ENCODE data around the gene GCDH.
"Not testable (repeated sequence)": the region's sequence is repeated elsewhere in the genome, so short reads cannot be mapped to it uniquely, and the experiment has no call there.

The GCDH gene

GRCh38 chr19:12912571-12912970 lies 21.6 kb downstream of the GCDH start:
- peak; percentile 89 for DNase-seq

GRCh38 chr19:12913011-12913561 lies 22.1 kb downstream of the GCDH start:
- peak; percentile 98 for DNase-seq

GRCh38 chr19:12913851-12914690 lies 23.1 kb downstream of the GCDH start:
- DNase-seq, result no peak

- DNase-seq, result not testable (repeated sequence)
Measured at GRCh38 chr19:12915860-12916259, 24.9 kb downstream of the GCDH start.

GRCh38 chr19:12918253-12918652 lies 27.3 kb downstream of the GCDH start:
- DNase-seq, result no peak

GRCh38 chr19:12921047-12921446 lies 30.1 kb downstream of the GCDH start:
- DNase-seq, result no peak

- no peak for DNase-seq
Measured at GRCh38 chr19:12922959-12923358, 32.0 kb downstream of the GCDH start.

- no peak for DNase-seq
Measured at GRCh38 chr19:12924621-12925310, 33.8 kb downstream of the GCDH start.

GRCh38 chr19:12930002-12930645 lies 39.2 kb downstream of the GCDH start:
- no peak for DNase-seq

GRCh38 chr19:12932392-12933286 lies 41.7 kb downstream of the GCDH start:
- DNase-seq, result no peak

- DNase-seq, result peak; percentile 92
Measured at GRCh38 chr19:12933287-12934072, 42.5 kb downstream of the GCDH start, which contains the start of gene FARSA. TSS of gene FARSA (minus strand) at chr19:12933711. CDS start at chr19:12933696, 15 bp downstream.

- no peak for DNase-seq
Measured at GRCh38 chr19:12935071-12935470, 44.1 kb downstream of the GCDH start.

- peak; percentile 22 for DNase-seq
Measured at GRCh38 chr19:12936582-12936981, 45.6 kb downstream of the GCDH start.

- peak; percentile 63 for DNase-seq
Measured at GRCh38 chr19:12937093-12937926, 46.4 kb downstream of the GCDH start.

GRCh38 chr19:12937927-12938778 lies 47.2 kb downstream of the GCDH start, which contains the start of gene CALR:
TSS of gene CALR (plus strand) at chr19:12938609. CDS start at chr19:12938680, 71 bp downstream.
- peak; percentile 98 for DNase-seq

- DNase-seq, result no peak
Measured at GRCh38 chr19:12938779-12939601, 48.0 kb downstream of the GCDH start.

- DNase-seq, result no peak
Measured at GRCh38 chr19:12939975-12940423, 49.0 kb downstream of the GCDH start.

- no peak for DNase-seq
Measured at GRCh38 chr19:12940897-12941296, 49.9 kb downstream of the GCDH start.
